Caco-2 (cell line): ENCODE measurements around the gene POU2F2. TPM values are rescaled to one million over a fixed set of nuclear protein-coding genes. Genes with fewer than 3 reads are reported as not detected.
A peak's percentile ranks its signal among the peaks of the same experiment; 100 is the strongest.

ENCODE experiments used
- BruUV-seq: library from RNA; stranded (reverse); fragments of 400-500 nt; replicated peaks from 2 replicates; lab custom pipeline; 2021; lab: Mats Ljungman, UMichigan
- CTCF ChIA-PET: fragments of 300-600 bp; sonication (Branson Sonifier 250); formaldehyde crosslinking; loops from one replicate; lab custom pipeline; 2022; ENCODE audit warnings: antibody characterized with exemption; lab: Charles Lee
- POLR2A ChIA-PET: fragments of 300-600 bp; sonication (Branson Sonifier 250); formaldehyde crosslinking; loops from one replicate; lab custom pipeline; 2022; ENCODE audit warnings: antibody characterized with exemption; lab: Charles Lee
- DNase-seq, 2 experiments: peaks; one replicate each; pipeline versions ENCODE4 v3.0.0 to v3.0.0-alpha.2; 2020 to 2022
- H3K27me3 ChIP-seq: replicated peaks from 2 replicates; pipeline ENCODE4 v1.6.0; 2011; ENCODE audit warnings: low read length; ENCODE audit not compliant: control insufficient read depth, insufficient read depth
- H3K36me3 ChIP-seq: 2 replicates; pipeline ENCODE4 v1.5.1; 2011; ENCODE audit warnings: low read length; ENCODE audit not compliant: control insufficient read depth, insufficient read depth
- H3K4me1 ChIP-seq: fragments of 250-450 bp; sonication (Bioruptor Pico); 2 replicates; pipeline ENCODE4 v1.5.1; 2020; ENCODE audit warnings: mild to moderate bottlenecking
- H3K4me3 ChIP-seq: 2 replicates; pipeline ENCODE4 v1.5.1; 2011; ENCODE audit warnings: low read depth, mild to moderate bottlenecking, control low read depth, low read length
- H3K9me3 ChIP-seq: fragments of 250-450 bp; sonication (Bioruptor Pico); 2 replicates; pipeline ENCODE4 v1.5.1; 2020; ENCODE audit warnings: mild to moderate bottlenecking, moderate library complexity
- H3K27ac Mint-ChIP-seq: one replicate; pipeline ENCODE4 v1.8.0; 2022; ENCODE audit warnings: mixed read lengths; ENCODE audit not compliant: unreplicated experiment
- H3K27me3 Mint-ChIP-seq: one replicate; pipeline ENCODE4 v1.8.0; 2022; ENCODE audit warnings: mixed read lengths; ENCODE audit not compliant: insufficient read depth, unreplicated experiment
- H3K36me3 Mint-ChIP-seq: one replicate; pipeline ENCODE4 v1.8.0; 2022; ENCODE audit warnings: mild to moderate bottlenecking, mixed read lengths; ENCODE audit not compliant: insufficient read depth, unreplicated experiment
- H3K4me1 Mint-ChIP-seq: one replicate; pipeline ENCODE4 v1.8.0; 2022; ENCODE audit warnings: low read depth, mixed read lengths; ENCODE audit not compliant: unreplicated experiment
- H3K4me3 Mint-ChIP-seq: one replicate; pipeline ENCODE4 v1.8.0; 2022; ENCODE audit warnings: mild to moderate bottlenecking, moderate library complexity, mixed read lengths; ENCODE audit not compliant: unreplicated experiment
- H3K9me3 Mint-ChIP-seq: one replicate; pipeline ENCODE4 v1.8.0; 2022; ENCODE audit warnings: mixed read lengths; ENCODE audit not compliant: unreplicated experiment
- CTCF ChIP-seq, 2 experiments: fragments of 200-600 bp in 1 of 2; IDR thresholded peaks; 1 replicate in 1 of 2; 2 replicates in 1 of 2; pipeline versions ENCODE4 v1.5.1 to v1.8.0; 2011 to 2022; ENCODE audit warnings: antibody characterized with exemption in 1 of 2, control low read depth in 1 of 2, inconsistent platforms in 1 of 2, low read depth in 1 of 2, low read length in 1 of 2, mild to moderate bottlenecking in 1 of 2, moderate library complexity in 1 of 2; ENCODE audit not compliant: insufficient read depth in 1 of 2, severe bottlenecking in 1 of 2, unreplicated experiment in 1 of 2
- intact Hi-C: fragments of 100-400 bp; cut with micrococcal nuclease; formaldehyde crosslinking; loops from one replicate; pipeline ENCODE4 v1.10.0; 2022; ENCODE audit not compliant: unreplicated experiment
- total RNA-seq: library from RNA; stranded (reverse); gene quantifications from 2 replicates; pipeline ENCODE4 v1.2.3, GENCODE V29; 2022

Gene POU2F2
- total RNA-seq, 1 experiment from 2014 or later: 1.5 TPM

GRCh38 chr19:42074513-42075363 is 57.5 kb downstream of the POU2F2 start:
- intact Hi-C loops: loop anchor here (5.0 kb wide), 1 partner anchor 192 kb away; the partner anchor contains the start of gene ARHGEF1
- DNase-seq: peak; percentile 53 to 61
- TF ChIP-seq CTCF (IDR thresholded peaks at IDR 0.05; ENCODE audit: insufficient read depth in 1 of 2, low read depth in 1 of 2, low read length in 1 of 2, severe bottlenecking in 1 of 2, unreplicated experiment in 1 of 2): peak in 1 of 2 experiments; percentile 7
- no peaks in the 10 kb centered on the region for H3K9me3 ChIP-seq
- H3K4me3 ChIP-seq: peak overlapping the region; percentile 62
- peak overlapping the region; percentile 99 for H3K27ac Mint-ChIP-seq
- ChIA-PET CTCF (no interaction called here), POLR2A (no interaction called here)
- no peaks in the 10 kb centered on the region for H3K27me3 ChIP-seq
- H3K4me3 Mint-ChIP-seq: peak overlapping the region; percentile 92
- no peaks in the 10 kb centered on the region for H3K9me3 Mint-ChIP-seq
- peaks cover 2% of the 10 kb centered on the region for H3K36me3 ChIP-seq
- peaks cover 27% of the 10 kb centered on the region for H3K36me3 Mint-ChIP-seq
- H3K4me1 Mint-ChIP-seq: peaks cover 19% of the 10 kb centered on the region
- BruUV-seq: no TSS peak
- peaks cover 11% of the 10 kb centered on the region; the same call in 1 of the 2 replicates for H3K4me1 ChIP-seq
- no peaks in the 10 kb centered on the region for H3K27me3 Mint-ChIP-seq

GRCh38 chr19:42071247-42071646 is 61.0 kb downstream of the POU2F2 start:
- POLR2A ChIA-PET: interaction anchor here (0.7 kb wide), 1 partner anchor 134 kb away, joined by 3 read pairs; no protein-coding TSS in a partner anchor
- peaks cover 3% of the 10 kb centered on the region; the same call in 1 of the 2 replicates for H3K4me1 ChIP-seq
- no peaks in the 10 kb centered on the region for H3K27me3 Mint-ChIP-seq
- no peak overlapping the region for H3K27ac Mint-ChIP-seq
- CTCF ChIA-PET: no interaction called here
- H3K36me3 Mint-ChIP-seq: peaks cover 11% of the 10 kb centered on the region
- no peak overlapping the region for H3K4me3 Mint-ChIP-seq
- H3K27me3 ChIP-seq: no peaks in the 10 kb centered on the region; the same call in 1 of the 2 replicates
- H3K9me3 ChIP-seq: no peaks in the 10 kb centered on the region
- no peak for TF ChIP-seq CTCF (IDR thresholded peaks at IDR 0.05; ENCODE audit: insufficient read depth in 1 of 2, low read depth in 1 of 2, low read length in 1 of 2, severe bottlenecking in 1 of 2, unreplicated experiment in 1 of 2)
- intact Hi-C loops: no loop called here
- DNase-seq: no peak
- H3K36me3 ChIP-seq: no peaks in the 10 kb centered on the region
- no peaks in the 10 kb centered on the region for H3K9me3 Mint-ChIP-seq
- no TSS peak for BruUV-seq
- H3K4me3 ChIP-seq: no peak overlapping the region
- H3K4me1 Mint-ChIP-seq: no peaks in the 10 kb centered on the region

GRCh38 chr19:42069619-42070351 is 62.5 kb downstream of the POU2F2 start, which contains the start of gene GRIK5:
Gene GRIK5 (minus strand): TSS chr19:42070206. CDS start chr19:42065770, 4,436 bp downstream.
- intact Hi-C loops: no loop called here
- H3K4me3 Mint-ChIP-seq: no peak within 1 kb of the TSS
- H3K27me3 ChIP-seq: no peaks in the 10 kb centered on the region; the same call in 1 of the 2 replicates
- no peaks in the 10 kb centered on the region for H3K27me3 Mint-ChIP-seq
- H3K36me3 ChIP-seq: no peaks in the 10 kb centered on the region
- no peak for TF ChIP-seq CTCF (IDR thresholded peaks at IDR 0.05; ENCODE audit: insufficient read depth in 1 of 2, low read depth in 1 of 2, low read length in 1 of 2, severe bottlenecking in 1 of 2, unreplicated experiment in 1 of 2)
- no peak within 1 kb of the TSS for H3K27ac Mint-ChIP-seq
- peaks cover under 1% of the 10 kb centered on the region; the same call in 1 of the 2 replicates for H3K4me1 ChIP-seq
- no peaks in the 10 kb centered on the region for H3K9me3 Mint-ChIP-seq
- DNase-seq: no peak
- no peaks in the 10 kb centered on the region for H3K36me3 Mint-ChIP-seq
- ChIA-PET POLR2A (no interaction called here), CTCF (interaction anchor here (0.6 kb wide), 1 partner anchor 107 kb away, joined by 4 read pairs; no protein-coding TSS in a partner anchor)
- no TSS peak for BruUV-seq
- H3K4me1 Mint-ChIP-seq: no peaks in the 10 kb centered on the region
- no peak within 1 kb of the TSS for H3K4me3 ChIP-seq
- H3K9me3 ChIP-seq: no peaks in the 10 kb centered on the region
